Mammary epithelial cell (primary cell): ENCODE data around the gene COL4A2.

Experiments
- CTCF ChIP-seq, 2 donors: IDR thresholded peaks in 1 of 2; conservative IDR thresholded peaks in 1 of 2; 2 replicates each; pipeline ENCODE4 v1.5.1; 2011 to 2012; ENCODE audit warnings: inconsistent platforms in 2 of 2, low read length in 2 of 2, mild to moderate bottlenecking in 2 of 2, control low read depth in 1 of 2, low read depth in 1 of 2; ENCODE audit not compliant: insufficient read depth in 1 of 2; ENCODE audit errors: extremely low read depth in 1 of 2
- EZH2 ChIP-seq: IDR thresholded peaks from 2 replicates; pipeline ENCODE4 v1.6.1; 2012; ENCODE audit warnings: low read length, inconsistent platforms, borderline replicate concordance

- no peak for TF ChIP-seq CTCF (conservative IDR thresholded peaks at IDR 0.05 in 1 of 2, IDR thresholded peaks at IDR 0.05 in 1 of 2; ENCODE audit: extremely low read depth in 1 of 2, insufficient read depth in 1 of 2, low read depth in 1 of 2, low read length in 2 of 2)
- TF ChIP-seq EZH2, result no peak
These were observed 30.2 kb downstream of the COL4A2 start for GRCh38 chr13:110337247-110337646.
